Central memory CD4-positive, alpha-beta T cell (primary cell): ENCODE data around the gene BLM.

Experiments
- DNase-seq: peaks from one replicate; pipeline ENCODE4 v3.0.0; 2022

Gene BLM

DNA sequence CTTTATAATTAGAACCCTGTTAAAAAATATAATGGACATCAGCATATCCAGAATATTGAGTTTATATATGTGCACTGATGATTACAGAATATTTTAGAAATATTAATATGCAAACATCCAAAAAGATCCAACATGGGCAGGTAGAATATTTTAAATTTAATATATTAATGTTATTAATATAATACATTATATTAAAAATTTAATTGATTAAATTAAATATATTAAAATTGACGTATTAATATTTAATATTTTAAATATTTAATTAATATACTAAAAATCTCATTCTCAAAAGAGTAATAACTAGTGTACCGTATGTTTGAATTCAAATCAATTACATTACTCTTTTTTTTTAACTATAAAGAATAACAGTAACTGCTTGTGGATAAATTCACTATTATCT lies 77.4 kb downstream of the BLM start:
- no peak for DNase-seq

DNA sequence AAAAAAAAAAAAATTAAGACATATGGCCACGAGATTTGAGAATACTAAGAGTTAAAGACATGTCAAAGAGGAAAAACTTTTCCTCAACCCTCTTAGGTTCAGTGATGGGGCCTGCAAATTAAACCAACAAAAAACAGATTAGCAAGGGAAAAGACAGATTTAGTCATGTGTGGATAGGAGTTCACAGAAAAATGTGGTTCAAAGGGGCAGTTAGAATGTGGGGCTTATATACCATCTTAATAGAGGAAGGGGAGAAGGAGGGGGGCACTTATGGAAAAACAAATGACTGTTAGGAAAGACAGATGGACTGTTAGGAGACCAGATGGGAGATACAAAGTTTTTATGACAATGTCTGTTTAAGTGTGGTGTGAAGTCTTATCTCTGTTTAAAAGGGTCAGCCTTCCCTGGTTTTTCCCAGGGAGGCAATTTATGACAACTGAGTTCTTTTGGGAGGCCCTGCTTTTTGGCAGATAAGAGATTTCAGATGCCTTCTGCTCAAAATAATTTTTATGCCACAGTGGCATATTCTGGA lies 82.6 kb downstream of the BLM start:
- no peak for DNase-seq

DNA sequence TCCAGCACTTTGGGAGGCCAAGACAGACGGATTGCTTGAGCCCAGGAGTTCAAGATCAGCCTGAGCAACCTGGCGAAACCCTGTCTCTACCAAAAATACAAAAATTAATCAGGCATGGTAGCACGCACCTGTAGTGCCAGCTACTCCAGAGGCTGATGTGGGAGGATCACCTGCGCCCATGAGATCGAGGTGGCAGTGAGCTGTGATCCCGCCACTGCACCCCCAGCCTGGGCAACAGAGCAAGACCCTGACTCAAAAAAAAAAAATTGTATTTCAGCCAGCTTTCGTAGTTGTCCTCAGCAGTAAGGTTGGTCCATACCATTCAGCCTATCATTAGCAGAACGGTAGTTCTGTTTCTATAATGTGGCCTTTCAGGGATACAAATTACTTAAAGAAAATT lies 84.7 kb downstream of the BLM start:
- DNase-seq, result no peak

DNA sequence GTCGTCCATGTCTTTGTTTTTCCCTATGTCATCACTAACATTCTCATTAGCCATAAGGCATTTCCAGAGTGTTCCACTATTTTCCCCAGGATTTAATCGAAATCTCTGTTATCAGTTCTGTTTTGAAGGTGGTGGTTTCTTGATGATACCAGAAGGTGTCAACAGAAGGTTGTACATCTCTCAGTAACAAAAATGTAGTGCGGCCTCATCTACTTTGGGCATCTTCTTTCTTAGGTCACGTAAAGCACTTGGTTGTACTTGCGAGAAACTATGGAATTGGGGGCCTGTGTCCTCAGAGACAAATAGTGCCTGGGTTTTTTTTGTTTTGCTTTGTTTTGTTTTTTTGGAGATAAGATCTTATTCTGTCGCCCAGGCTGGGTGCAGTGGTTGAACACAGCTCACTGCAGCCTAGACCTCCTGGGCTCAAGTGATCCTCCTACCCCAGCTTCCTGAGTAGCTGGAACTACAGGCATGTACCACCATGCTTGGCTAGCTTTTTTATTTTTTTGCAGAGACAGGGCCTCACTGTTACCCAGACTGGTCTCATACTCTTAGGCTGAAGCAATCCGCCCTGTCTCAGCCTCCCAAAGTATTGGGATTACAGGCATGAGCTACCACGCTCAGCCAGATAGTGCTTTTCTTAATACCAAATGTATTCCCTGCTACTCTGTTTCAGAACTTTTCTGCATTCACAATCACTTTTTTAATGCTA lies 90.1 kb downstream of the BLM start:
- DNase-seq, result no peak

DNA sequence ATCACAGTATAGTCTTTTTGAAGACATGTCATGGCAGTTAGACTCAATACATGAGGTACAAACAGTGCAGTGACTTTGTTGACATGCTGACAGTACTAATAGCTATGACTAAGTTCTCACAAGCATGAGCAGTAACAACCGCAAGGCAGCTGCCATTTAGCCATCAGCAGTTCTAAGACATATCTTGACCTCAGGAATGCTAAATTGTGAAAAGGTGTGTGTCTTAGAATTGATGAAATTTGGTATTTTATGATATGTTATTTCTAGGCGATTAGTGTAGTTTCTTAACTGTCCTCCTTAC lies 90.6 kb downstream of the BLM start:
- no peak for DNase-seq

DNA sequence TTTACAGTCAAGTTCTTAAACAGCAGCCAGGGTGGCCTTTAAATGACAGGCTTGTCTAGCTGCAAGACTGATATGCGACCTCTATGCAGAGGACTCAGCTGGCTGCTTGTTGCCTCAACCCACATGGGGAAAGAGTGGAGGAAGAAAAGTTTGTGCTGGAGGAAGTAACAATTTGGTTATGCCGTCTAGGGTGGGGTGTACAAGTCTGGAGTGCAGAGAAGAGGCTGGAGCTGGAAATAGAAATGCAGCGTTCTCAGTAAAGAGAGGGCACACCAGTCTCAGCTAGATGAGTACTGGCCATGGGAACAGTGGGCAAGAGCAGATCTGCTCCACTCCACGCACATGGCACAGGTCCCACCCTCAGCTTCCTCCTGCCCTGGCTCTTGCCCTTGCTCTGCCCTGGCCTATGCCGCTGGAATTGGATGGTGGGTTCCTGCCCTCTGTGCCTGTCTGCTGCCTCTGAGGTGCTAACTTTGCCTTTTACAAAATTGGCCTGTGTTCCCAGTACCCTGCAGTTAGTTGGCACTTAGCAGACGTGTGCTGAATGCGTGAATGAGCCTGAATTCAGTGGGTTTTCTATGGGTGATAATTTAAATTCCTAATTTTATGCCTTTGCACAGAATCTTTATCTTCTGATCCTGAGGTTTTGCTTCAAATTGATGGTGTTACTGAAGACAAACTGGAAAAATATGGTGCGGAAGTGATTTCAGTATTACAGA lies 91.5 kb downstream of the BLM start:
- DNase-seq, result no peak

DNA sequence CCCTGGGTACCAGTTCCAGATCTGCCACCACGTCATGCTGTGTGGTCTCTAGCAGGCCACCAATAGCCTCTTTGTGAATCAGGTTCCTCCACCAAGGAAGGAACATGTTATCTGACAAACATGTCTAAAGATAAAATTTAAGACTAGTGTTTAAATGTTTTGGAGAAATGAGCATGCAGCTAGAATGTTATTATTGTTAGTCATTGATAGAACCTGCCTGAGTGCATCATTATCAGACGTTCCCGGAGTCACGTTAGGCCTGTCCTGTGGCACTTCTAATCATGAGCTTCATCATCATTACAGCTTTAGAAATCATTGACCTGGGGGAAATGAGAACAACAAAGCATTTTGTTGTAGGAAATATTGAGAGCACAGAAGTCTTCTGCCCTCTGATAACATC lies 92.4 kb downstream of the BLM start:
- no peak for DNase-seq

DNA sequence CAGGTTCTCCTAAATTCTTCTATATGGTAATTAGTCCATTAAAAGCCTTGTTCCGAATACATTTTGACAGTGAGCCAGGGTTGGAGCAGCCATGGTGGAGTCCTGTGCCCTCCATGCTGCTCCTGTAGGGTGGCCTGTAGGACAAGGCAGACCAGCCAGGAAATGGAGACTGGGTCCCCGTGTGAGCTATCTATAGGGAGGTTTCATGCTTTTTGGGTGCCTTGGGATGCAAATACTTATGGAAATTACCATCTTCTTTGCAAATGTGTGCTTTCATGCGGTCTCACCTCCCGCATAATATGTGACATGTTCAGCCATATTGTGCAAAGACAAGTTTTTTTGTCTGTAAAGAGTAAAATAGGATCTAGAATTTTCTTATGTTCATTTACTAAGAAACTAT lies 93.2 kb downstream of the BLM start:
- DNase-seq, result no peak

DNA sequence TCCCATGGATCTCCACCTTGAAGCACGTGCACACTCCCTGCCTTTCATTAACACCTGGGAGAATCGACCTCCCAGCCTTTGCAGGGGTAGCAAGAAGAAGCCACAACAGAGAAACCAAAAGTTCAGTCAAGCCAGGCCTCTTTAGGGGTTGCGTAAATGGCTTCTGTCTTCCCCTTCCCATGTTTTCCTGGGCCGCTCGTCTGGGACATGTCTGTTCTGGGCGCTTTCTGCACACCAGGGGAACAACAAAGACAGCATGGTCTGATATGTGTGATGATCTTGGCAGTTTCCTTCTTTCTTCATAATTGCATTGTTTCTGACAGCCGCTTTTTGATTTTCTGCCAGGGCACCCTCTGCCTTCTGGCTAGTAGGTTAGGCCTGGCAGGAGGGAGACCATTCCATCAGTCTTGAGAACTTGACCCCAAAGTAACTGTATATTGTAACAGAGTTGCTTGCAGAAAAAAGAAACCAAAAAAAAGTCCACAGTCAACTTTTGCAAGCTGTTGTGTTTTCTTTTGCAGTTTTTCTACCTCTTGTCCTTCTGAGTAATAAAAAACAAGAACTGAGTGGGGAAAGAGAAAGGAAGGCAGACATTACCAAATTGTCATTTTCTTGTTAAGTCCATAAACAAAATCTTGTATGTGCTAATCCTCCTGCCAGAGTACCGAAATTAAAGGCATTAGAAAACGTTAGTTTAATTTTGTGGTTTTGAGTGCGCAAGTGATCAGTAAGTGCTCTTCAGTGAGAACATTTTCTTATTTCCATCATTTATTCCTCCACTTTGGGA lies 95.2 kb downstream of the BLM start:
- no peak for DNase-seq

DNA sequence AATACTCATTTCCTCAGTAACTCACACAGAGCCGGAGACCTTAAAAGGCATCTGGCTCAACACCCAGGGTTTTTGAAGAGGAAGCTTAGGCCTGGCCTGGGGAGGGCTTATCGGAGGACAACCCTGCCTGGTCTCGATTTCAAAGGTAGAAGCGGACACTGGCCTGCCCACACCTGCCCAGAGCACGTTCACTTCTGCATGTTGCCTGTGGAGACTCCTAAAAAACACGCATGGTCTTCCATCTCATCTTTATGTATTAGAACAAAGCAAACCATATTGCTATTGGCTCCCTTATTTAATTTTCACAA lies 95.8 kb downstream of the BLM start:
- DNase-seq, result no peak

DNA sequence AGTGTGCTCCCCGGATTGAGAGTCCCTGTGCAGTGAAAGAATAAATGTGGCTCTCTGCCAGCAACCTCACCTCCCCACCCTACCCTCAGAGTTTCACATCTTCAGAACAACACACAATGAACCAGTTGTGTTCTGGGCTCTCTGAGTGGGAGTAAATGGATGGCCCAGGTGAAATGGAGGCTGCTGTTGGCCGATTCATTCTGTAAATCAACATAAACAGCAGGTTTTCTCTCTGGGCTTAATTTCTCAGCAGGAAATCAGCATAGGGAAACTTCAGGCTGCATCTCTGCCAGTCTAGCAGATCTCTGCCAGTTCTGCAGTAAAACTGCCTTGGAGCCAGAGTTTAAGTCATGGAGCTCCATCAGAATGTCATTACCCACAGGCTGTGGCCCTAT lies 96.6 kb downstream of the BLM start:
- no peak for DNase-seq

DNA sequence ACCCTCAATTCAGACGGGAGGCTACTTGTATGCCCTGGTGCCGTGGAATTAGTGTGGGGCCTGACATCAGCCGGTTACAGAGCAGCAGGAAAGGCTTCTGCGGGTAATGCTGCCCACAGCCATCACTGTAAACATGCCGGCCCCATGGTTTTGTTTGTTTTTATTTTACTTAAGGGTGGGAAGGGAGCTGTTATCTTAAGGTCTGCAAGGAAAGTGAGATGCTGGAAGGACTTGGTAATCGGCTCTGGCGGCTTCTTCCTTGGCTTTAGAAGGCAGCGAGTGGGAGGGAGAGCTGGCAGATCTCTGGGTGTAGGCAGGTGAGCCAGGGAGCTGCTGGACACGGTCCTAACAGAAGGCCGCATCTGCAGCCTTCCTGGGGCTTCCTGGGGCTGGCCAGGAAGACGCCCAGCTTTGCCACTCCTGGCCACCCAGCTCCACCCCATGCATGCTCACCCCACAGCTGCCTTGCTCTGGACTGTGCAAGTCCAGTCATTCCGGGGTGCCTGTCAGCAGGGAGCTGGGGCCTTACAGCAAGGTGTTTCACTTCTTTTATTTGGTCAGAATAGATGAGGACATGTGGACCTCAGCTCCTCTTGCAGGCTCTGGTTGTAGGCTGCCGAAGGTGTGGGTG lies 97.2 kb downstream of the BLM start:
- no peak for DNase-seq

DNA sequence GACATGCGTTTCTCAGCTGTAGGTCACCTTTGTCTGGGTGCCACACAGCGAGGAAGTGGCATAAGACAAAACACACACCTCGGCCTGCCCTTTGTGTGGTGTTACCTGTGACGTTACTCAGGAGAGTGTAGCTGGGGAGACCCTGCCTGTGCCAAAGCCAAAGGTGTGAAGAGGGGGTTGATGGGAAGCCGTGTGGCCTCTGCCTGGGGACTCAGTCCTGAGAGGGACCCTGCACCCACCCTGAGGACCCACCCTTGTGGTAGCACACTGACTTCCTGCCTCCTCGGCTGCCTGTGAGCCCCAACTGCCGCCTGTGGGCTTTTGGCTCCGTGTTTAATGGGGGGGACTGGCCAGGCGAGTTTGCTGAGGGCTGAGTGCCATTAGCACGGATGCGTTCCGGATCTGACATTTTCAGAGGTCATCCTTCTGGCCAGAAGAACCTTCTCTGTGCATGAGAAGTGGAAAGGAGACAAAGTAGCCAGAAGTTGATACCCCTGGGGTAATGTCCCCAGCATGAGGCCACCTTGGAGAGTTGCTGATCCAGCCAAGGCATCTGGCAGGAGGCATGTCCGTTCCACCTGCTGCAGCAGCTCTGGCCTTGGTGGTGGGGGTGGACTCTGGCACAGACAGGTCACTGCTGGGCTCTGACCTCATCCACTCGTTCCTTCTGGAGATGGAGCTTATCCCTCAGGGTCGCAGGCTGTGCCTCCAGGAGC lies 99.4 kb downstream of the BLM start:
- DNase-seq, result no peak

DNA sequence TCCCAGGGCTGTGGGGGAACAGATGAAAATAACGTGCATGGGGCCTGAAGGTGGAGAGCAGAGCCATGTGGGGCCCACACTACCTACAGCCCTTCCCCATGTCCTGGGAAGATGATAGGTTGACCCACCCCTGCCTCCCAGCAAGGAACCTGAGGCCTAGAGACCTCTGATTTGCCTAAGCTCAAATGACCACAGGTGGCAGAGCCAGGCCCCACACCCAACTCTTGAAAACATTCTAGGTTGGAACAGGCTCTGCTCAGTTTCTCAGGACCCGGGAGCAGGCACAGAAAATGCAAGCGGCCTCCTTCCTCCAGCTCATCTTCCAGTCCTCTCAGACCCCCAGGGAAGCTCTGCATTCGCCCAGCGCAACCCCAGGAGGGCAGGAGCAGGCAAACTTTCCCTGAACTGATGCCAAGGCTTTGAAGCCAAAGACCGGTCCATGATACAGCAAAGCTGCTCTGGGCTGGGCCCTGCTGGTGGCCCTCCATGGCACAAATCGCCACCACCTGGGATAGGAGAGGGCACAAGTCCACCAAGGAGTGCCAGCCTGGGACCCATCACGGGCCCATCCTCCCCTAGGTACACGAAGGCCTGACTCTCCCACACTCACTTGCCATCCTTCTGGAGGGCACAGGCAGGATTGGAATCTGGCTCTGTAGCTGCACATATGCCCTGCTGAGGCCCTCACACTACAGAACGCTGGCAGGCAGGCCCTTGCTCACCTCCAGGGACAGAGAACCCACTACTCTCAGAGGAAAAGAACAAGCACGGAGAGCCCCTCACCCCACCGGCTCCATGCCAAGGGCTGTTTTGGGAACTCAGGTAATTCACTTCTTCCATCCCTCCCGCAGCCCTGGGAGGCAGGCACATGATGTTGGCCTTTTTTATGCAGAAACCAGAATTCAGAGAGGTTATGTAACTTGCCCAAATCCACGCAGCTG lies 100.2 kb downstream of the BLM start:
- no peak for DNase-seq

DNA sequence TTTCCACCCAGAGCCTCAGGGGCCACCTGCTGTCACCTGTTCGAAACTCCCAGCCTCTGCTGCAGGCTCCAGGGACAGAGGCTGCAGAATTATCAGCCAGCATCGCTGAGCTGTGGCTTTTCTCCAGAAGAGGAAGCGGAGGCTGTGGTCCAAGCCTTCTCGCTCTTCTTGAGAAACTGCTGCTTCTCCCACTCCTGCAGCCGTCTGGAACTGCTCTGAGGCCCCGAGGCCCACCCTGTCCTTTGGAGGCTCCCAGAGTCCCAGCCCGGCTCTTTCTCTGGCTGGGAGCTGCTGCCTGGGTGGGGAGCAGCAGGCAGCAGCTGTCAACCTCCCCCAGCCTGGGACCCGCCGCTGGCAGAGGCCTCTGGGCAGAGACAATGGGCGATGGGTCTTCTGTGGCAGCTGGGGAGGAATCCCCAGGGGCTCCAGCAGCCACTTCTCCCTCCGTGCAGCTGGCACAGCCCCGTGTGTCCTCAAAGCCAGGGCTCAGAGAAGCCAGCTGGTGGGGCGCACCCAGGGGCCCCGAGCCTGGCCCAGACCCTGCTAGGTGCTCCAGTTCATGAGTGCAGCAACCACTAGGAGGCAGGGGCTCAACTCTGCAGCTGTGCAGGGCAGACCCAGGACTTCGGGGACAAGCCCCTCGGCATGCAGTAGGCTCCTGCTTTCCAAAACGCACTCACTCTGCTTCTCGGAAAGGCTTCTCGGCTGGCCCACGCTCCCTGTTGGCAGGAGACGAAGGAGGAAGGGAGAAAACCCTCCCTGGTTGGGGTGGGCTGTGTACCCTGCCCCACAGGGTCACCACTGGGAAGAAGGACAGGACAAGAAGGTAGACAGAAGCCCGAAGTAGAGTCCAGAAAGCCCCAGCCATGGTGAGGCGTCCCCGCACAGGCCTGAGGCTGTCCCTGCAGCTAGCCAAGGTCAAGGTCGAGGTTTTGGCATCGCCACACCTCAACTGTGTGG lies 101.4 kb downstream of the BLM start:
- no peak for DNase-seq

DNA sequence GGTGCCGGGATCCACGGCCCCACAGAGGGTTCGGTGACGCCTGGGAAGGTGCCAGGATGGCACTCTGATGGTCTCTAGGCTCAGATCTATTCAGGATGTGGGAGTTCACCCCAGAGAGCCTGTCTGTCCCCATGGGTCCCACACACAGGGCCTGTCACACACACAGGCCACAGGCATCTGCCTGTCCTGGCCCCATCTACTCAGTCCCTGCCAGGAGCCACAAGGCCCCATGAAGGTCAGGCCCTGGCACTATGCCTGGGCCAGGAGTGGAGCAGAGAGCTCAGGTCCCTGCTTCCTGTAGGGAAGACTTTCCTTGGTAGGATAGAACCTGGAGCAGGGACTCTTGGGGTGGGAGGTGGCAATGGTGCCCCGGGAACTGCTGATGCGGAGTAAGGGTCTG lies 102.2 kb downstream of the BLM start:
- no peak for DNase-seq

DNA sequence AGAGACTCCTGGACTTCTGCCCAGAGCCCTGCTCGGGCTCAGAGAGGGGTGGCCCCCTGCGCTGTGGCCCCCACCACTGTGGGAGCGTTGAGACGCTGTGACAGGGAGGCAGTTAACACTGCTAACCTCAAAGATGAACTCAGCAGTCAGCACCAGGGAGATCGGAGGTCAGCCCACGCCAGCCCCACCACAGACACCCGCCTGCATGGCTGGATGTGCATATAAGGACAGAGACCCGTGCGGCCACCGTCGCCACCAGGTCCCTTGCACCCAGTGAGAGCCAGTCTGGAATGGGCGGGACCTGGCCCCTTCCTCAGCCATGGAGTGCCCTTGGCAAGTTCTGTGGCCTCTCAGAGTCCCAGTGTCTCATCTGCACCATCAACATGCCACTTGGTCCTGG lies 102.7 kb downstream of the BLM start:
- no peak for DNase-seq

DNA sequence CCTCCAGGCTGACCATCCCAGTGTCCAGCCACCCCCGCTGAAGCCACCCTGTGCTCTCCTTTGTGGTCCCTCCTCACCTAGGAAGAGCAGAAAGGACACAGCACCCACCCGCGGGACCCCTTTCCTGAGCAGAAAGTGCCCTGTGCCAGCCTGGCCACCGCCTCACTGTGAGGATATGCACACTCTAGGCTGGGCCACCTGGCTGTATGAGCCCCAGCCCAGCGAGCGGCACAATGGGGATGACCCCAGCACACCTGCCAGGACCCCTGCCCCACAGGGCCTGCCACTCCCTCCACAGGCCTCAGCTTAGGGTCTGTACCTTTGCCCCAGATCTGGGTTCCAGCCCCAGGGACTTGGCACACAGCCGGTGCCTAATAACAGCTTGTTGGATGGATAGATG lies 103.3 kb downstream of the BLM start:
- DNase-seq, result no peak

DNA sequence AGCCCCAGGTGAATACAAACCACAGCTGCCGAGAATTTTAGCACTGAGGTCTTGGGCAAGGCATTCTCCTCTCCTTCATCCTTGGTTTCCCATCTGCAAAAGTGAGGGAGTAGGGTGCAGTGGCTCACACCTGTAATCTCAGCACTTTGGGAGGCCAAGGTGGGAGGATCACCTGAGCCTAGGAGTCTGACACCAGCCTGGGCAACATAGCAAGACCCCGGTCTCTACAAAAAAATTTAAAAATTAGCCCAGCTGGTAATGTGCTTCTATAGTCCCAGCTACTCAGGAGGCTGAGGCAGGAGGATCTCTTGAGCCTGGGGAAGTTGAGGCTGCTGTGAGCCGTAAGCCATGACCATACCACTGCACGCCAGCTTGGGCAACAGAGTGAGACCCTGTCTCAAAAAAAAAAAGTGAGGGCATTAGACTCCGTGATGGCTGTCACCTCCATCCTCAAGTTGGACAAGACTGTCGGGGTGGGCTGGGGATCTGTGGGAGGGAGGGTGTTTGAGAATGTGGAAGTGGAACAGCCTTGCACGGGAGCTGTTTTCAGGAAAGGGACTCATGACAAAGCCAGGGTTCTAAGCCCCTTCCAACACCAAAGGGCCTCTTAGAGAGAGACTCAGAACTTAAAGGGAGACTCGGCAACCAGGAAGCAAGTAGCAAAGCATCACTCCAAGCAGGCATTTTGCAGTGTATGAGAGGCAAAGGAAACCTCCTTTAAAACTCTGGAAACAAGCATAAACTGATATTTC lies 105.2 kb downstream of the BLM start:
- DNase-seq, result no peak

DNA sequence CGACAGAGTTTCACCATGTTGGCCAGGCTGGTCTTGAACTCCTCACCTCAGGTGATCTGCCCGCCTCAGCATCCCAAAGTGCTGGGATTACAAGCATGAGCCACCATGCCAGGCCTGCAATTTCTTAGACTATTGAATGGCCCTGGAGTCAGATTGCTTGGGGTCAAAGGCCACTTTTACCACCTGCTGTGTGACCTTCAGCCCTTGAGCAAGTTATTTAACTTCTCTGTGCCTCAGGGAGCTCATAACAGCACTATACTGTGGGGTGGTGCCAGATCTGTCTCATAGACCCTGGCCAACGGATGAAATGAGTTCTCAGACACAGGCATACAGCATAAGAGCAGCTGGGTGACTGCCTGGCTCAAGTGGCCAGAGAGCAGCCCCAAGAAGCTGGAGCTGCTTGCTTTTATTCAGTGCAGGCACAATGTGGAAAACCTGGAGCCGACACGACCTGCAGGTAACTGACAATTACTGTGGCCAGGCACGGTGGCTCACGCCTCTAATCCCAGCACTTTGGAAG lies 106.4 kb downstream of the BLM start:
- no peak for DNase-seq
